ENCODE results near the gene KCTD10.

DNA sequence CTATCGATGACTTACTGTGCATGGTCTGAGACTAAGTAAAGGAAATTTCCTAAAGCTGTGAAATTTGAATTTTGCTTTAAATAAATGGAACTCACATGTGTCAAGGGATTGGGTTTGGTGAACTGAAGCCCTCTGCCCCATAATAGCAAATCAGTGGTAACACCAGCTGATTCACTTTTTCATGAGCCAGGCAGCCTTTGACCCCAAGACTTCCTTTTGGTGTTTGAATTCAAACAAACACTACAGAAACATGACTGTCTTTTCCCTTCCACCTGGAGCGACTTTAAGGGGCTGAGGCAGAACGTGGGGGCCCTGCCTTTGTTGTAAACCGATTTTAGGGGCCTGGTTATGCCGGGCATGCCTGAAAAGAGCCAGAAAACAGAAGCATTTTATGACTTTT lies 28.8 kb downstream of the KCTD10 start:
- TF ChIP-seq, protein P1, sequence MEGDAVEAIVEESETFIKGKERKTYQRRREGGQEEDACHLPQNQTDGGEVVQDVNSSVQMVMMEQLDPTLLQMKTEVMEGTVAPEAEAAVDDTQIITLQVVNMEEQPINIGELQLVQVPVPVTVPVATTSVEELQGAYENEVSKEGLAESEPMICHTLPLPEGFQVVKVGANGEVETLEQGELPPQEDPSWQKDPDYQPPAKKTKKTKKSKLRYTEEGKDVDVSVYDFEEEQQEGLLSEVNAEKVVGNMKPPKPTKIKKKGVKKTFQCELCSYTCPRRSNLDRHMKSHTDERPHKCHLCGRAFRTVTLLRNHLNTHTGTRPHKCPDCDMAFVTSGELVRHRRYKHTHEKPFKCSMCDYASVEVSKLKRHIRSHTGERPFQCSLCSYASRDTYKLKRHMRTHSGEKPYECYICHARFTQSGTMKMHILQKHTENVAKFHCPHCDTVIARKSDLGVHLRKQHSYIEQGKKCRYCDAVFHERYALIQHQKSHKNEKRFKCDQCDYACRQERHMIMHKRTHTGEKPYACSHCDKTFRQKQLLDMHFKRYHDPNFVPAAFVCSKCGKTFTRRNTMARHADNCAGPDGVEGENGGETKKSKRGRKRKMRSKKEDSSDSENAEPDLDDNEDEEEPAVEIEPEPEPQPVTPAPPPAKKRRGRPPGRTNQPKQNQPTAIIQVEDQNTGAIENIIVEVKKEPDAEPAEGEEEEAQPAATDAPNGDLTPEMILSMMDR (IDR thresholded peaks at IDR 0.05), result no peak
- no peak for TF ChIP-seq ZFX (IDR thresholded peaks at IDR 0.05; ENCODE audit: borderline replicate concordance)
